Measurements from ENCODE around the gene ZP2.

- no peak for TF ChIP-seq BRF1 (IDR thresholded peaks at IDR 0.05; ENCODE audit: borderline replicate concordance, extremely low read depth, insufficient read length)
- TF ChIP-seq TGIF2 (CRISPR knock-in tag; IDR thresholded peaks at IDR 0.05): no peak
- no peak for TF ChIP-seq CC2D1A (IDR thresholded peaks at IDR 0.05)
- TF ChIP-seq RBBP5 (IDR thresholded peaks at IDR 0.05; ENCODE audit: borderline replicate concordance, insufficient read depth, low read length, poor library complexity, severe bottlenecking): no peak
- no peak for TF ChIP-seq MAFF (IDR thresholded peaks at IDR 0.05; ENCODE audit: low read length)
- TF ChIP-seq RFX5 (IDR thresholded peaks at IDR 0.05; ENCODE audit: low read depth, low read length): no peak
- no peak for TF ChIP-seq CBX5 (IDR thresholded peaks at IDR 0.05; ENCODE audit: borderline replicate concordance, low read depth)
- TF ChIP-seq, protein P1, sequence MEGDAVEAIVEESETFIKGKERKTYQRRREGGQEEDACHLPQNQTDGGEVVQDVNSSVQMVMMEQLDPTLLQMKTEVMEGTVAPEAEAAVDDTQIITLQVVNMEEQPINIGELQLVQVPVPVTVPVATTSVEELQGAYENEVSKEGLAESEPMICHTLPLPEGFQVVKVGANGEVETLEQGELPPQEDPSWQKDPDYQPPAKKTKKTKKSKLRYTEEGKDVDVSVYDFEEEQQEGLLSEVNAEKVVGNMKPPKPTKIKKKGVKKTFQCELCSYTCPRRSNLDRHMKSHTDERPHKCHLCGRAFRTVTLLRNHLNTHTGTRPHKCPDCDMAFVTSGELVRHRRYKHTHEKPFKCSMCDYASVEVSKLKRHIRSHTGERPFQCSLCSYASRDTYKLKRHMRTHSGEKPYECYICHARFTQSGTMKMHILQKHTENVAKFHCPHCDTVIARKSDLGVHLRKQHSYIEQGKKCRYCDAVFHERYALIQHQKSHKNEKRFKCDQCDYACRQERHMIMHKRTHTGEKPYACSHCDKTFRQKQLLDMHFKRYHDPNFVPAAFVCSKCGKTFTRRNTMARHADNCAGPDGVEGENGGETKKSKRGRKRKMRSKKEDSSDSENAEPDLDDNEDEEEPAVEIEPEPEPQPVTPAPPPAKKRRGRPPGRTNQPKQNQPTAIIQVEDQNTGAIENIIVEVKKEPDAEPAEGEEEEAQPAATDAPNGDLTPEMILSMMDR (IDR thresholded peaks at IDR 0.05 in 2 of 3, conservative IDR thresholded peaks at IDR 0.05 in 1 of 3; ENCODE audit: insufficient read depth in 2 of 3, low read depth in 1 of 3, low read length in 3 of 3): no peak
- TF ChIP-seq ZBTB33 (CRISPR knock-in tag; IDR thresholded peaks at IDR 0.05): peak; percentile 80; the same call in 1 of the 2 replicates
- no peak for TF ChIP-seq NR3C1 (CRISPR knock-in tag; IDR thresholded peaks at IDR 0.05)
- no peak for TF ChIP-seq CEBPZ (IDR thresholded peaks at IDR 0.05; ENCODE audit: borderline replicate concordance, low read depth, low read length)
Measured at GRCh38 chr16:21167929-21168602, 43.3 kb downstream of the ZP2 start.
